ENCODE data around the gene NR2F1.

NR2F1 gene

GRCh38 chr5:93604644-93605515 is 21.9 kb downstream of the NR2F1 start:
- peak; percentile 60 for FAIRE-seq

- no peak for FAIRE-seq
These were observed 23.3 kb downstream of the NR2F1 start for GRCh38 chr5:93606382-93606752.

GRCh38 chr5:93607367-93608258 is 24.6 kb downstream of the NR2F1 start:
- peak; percentile 94 for FAIRE-seq

GRCh38 chr5:93608855-93609254 is 25.8 kb downstream of the NR2F1 start:
- no peak for FAIRE-seq

- peak; percentile 8 for FAIRE-seq
These were observed 26.7 kb downstream of the NR2F1 start for GRCh38 chr5:93609762-93610161.

- no peak for FAIRE-seq
These were observed 27.7 kb downstream of the NR2F1 start for GRCh38 chr5:93610581-93611272.

- FAIRE-seq = peak; percentile 81
These were observed 28.4 kb downstream of the NR2F1 start for GRCh38 chr5:93611273-93611975.

GRCh38 chr5:93611976-93612854 is 29.2 kb downstream of the NR2F1 start:
- FAIRE-seq = no peak

- no peak for FAIRE-seq
These were observed 29.8 kb downstream of the NR2F1 start for GRCh38 chr5:93612855-93613243.

- no peak for FAIRE-seq
These were observed 33.6 kb downstream of the NR2F1 start for GRCh38 chr5:93616538-93617174.

- no peak for FAIRE-seq
These were observed 37.7 kb downstream of the NR2F1 start for GRCh38 chr5:93620487-93621326.

GRCh38 chr5:93621327-93621798 is 38.3 kb downstream of the NR2F1 start:
- FAIRE-seq = peak; percentile 77

GRCh38 chr5:93622240-93622885 is 39.3 kb downstream of the NR2F1 start:
- FAIRE-seq = no peak

- FAIRE-seq = no peak
These were observed 40.1 kb downstream of the NR2F1 start for GRCh38 chr5:93623153-93623552.

- no peak for FAIRE-seq
These were observed 43.8 kb downstream of the NR2F1 start for GRCh38 chr5:93626801-93627200.

- FAIRE-seq = no peak
These were observed 49.3 kb downstream of the NR2F1 start for GRCh38 chr5:93632327-93632726.

- no peak for FAIRE-seq
These were observed 53.0 kb downstream of the NR2F1 start for GRCh38 chr5:93635991-93636390.

- FAIRE-seq = no peak
These were observed 53.8 kb downstream of the NR2F1 start for GRCh38 chr5:93636837-93637236.

- no peak for FAIRE-seq
These were observed 54.7 kb downstream of the NR2F1 start for GRCh38 chr5:93637697-93638096.
